ENCODE results near the gene PTPRF. TPM values are rescaled to one million over a fixed set of nuclear protein-coding genes. Genes with fewer than 3 reads are reported as not detected.
A peak's percentile ranks its signal among the peaks of the same experiment; 100 is the strongest.

The PTPRF gene
- total RNA-seq, 2 donors from 2014 or later, result 0.25 to 21.9 TPM

DNA sequence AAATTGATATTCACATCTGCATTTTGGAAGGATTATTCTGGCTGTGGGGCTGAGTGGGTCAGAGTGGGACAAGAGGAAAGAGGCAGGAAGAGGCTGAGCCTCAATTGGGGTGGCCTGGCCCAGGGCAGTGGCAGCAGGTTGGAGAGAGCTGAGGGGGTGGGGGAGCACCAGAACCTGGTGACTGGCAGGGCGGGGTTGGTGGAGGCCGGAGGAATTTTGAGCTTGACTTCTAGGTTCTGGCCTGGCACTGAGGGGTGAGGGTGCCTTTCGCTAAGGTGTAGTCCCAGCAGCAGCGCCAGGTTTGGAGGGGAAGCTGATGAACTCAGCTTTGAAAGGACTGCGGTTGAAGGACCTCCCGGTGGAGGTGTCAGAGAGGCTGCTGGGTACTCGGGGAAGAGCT lies 85.7 kb downstream of the PTPRF start:
- ATAC-seq (no peak), DNase-seq (ENCODE audit: low spot score in 2 of 2) (no peak)
- H3K27ac Mint-ChIP-seq, result peak overlapping the region in 1 of 2 donors; percentile 7
- H3K9me3 Mint-ChIP-seq, result no peaks in the 10 kb centered on the region
- H3K36me3 Mint-ChIP-seq, result no peaks in the 10 kb centered on the region

DNA sequence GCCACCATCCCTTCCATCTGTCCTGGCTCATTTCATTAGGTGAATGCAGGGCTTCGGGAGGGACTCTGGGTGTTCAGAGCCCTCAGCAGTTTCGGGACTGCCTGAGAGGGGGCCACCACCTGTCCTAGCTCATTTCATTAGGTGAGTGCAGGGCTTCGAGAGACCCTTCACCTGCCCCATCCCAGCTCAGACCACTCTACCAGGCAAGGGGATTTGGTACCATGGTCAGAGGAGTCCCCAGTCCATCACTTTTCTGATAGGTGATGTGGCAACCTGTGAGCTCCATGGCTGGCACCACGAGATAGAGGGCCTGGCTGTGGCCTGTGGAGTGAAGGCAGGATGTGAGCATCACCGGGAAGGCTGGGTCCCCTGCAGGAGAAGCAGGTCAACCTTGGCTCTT lies 86.3 kb downstream of the PTPRF start:
- no peak for ATAC-seq
- no peak for DNase-seq (ENCODE audit: low spot score in 2 of 2)
- Mint-ChIP-seq H3K9me3 (no peaks in the 10 kb centered on the region), H3K36me3 (no peaks in the 10 kb centered on the region), H3K27ac (no peak overlapping the region)

DNA sequence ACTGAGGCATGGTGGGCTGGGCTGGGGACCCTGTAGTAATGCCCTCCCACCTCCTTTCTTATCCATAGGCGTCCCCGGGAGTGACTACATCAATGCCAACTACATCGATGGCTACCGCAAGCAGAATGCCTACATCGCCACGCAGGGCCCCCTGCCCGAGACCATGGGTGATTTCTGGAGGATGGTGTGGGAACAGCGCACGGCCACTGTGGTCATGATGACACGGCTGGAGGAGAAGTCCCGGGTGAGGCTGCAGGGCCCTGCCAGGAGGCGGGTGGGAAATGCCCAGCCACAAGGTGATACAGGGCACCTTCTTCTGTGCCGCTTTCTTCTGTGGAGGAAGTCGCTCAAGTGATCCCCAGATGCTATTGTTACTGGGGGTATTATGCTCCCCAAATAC lies 87.0 kb downstream of the PTPRF start:
- ATAC-seq (no peak), DNase-seq (ENCODE audit: low spot score in 2 of 2) (no peak)
- Mint-ChIP-seq H3K27ac (no peak overlapping the region), H3K36me3 (no peaks in the 10 kb centered on the region), H3K9me3 (no peaks in the 10 kb centered on the region)

DNA sequence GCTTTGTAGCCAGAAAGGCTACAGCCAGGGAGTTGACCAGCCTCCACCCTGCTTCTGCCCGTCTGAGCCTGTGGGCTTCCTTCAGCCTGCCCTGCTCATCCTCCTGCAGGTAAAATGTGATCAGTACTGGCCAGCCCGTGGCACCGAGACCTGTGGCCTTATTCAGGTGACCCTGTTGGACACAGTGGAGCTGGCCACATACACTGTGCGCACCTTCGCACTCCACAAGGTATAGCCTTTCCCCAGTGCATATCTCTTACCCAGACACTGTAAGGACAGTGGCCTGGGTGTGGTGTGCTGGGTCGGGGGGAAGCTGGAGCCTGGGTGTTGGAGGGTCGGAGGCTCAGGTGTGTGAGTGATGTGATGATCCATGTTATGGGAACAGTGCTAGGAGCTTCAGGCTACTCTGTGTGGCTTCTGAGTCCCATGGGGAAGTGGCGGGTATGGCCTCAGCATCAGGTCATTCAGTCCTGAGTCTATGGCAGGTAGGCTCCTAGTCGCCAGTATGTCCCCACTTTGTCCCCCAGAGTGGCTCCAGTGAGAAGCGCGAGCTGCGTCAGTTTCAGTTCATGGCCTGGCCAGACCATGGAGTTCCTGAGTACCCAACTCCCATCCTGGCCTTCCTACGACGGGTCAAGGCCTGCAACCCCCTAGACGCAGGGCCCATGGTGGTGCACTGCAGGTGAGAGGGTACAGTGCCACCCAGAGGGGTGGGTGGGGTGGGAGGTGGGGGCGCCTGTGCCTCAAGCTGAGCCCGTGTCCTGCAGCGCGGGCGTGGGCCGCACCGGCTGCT lies 88.0 kb downstream of the PTPRF start:
- Mint-ChIP-seq H3K9me3 (no peaks in the 10 kb centered on the region), H3K27ac (no peak overlapping the region), H3K36me3 (no peaks in the 10 kb centered on the region)
- DNase-seq (ENCODE audit: low spot score in 2 of 2) (no peak), ATAC-seq (peak in 1 of 2 donors; percentile 16)

DNA sequence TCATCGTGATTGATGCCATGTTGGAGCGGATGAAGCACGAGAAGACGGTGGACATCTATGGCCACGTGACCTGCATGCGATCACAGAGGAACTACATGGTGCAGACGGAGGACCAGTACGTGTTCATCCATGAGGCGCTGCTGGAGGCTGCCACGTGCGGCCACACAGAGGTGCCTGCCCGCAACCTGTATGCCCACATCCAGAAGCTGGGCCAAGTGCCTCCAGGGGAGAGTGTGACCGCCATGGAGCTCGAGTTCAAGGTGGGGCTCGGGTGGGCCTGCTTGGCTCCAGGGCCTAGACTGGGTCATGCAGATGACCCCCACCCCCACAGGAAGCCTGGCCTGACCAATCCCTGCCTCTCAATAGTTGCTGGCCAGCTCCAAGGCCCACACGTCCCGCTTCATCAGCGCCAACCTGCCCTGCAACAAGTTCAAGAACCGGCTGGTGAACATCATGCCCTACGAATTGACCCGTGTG lies 88.7 kb downstream of the PTPRF start:
- H3K9me3 Mint-ChIP-seq, result no peaks in the 10 kb centered on the region
- no peak overlapping the region for H3K27ac Mint-ChIP-seq
- no peak for DNase-seq (ENCODE audit: low spot score in 2 of 2)
- no peak for ATAC-seq
- H3K36me3 Mint-ChIP-seq, result no peaks in the 10 kb centered on the region

DNA sequence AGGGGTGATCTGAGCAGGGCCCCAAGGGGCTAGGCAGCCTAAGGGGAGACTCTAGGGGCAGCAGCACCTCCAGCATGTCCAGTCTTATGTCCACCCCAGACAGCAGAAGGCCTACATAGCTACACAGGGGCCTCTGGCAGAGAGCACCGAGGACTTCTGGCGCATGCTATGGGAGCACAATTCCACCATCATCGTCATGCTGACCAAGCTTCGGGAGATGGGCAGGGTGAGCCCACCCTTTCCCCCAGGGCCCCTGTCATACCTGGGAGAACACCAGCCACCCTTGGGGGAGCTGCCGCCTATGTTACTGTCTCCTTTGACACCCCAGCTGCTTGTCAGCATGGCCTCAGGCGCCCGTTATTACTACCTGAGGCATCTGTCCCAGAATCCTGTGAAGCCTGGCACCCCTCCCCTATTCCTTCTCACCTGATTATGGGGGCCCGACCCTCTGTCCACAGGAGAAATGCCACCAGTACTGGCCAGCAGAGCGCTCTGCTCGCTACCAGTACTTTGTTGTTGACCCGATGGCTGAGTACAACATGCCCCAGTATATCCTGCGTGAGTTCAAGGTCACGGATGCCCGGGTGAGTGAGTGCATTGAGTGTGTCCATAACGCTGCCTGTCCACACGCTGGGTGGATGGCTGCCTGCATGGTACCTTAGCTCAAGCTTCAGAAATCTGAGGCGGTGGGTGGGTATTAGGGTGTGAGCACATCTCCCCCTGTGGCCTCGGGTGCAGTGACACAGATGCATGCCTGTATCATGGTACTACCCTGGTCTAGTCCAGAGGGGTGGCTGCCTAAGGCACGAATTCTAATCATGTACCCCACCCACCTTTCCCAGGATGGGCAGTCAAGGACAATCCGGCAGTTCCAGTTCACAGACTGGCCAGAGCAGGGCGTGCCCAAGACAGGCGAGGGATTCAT lies 89.6 kb downstream of the PTPRF start:
- Mint-ChIP-seq H3K9me3 (no peaks in the 10 kb centered on the region), H3K36me3 (no peaks in the 10 kb centered on the region), H3K27ac (no peak overlapping the region)
- no peak for DNase-seq (ENCODE audit: low spot score in 2 of 2)
- no peak for ATAC-seq

DNA sequence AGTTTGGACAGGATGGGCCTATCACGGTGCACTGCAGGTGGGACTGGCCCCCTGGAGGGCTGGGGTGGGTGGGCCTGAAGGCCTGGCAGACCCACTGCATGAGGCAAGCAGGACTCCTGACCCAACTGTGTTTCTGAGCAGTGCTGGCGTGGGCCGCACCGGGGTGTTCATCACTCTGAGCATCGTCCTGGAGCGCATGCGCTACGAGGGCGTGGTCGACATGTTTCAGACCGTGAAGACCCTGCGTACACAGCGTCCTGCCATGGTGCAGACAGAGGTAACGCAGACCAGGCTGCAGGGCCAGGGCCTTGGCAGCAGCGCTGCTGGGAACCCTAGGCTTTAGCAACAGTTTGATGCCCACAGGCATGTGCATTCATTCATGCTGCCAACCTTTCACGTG lies 90.3 kb downstream of the PTPRF start:
- H3K36me3 Mint-ChIP-seq, result no peaks in the 10 kb centered on the region
- ATAC-seq, result no peak
- DNase-seq (ENCODE audit: low spot score in 2 of 2), result no peak
- no peaks in the 10 kb centered on the region for H3K9me3 Mint-ChIP-seq
- no peak overlapping the region for H3K27ac Mint-ChIP-seq

DNA sequence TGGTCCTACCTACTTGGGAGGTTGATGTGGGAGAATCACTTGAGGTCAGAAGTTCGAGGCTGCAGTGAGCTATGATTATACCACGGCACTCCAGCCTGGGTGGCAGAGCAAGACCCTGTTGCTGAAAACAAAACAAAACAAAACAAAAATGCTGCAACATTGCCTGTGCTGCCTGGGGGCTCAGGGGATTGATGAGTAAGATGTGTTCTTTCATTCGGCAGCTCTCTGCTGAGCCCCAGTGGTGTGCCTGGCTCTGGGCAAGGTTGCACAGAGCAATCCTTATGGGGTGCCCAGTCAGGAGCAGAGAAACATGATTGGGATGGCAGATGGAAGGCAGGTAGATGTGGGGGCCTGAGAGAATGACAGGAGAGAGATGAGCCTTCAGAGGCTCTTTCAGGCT lies 90.7 kb downstream of the PTPRF start:
- DNase-seq (ENCODE audit: low spot score in 2 of 2), result no peak
- H3K27ac Mint-ChIP-seq, result no peak overlapping the region
- H3K36me3 Mint-ChIP-seq, result no peaks in the 10 kb centered on the region
- no peaks in the 10 kb centered on the region for H3K9me3 Mint-ChIP-seq
- no peak for ATAC-seq

DNA sequence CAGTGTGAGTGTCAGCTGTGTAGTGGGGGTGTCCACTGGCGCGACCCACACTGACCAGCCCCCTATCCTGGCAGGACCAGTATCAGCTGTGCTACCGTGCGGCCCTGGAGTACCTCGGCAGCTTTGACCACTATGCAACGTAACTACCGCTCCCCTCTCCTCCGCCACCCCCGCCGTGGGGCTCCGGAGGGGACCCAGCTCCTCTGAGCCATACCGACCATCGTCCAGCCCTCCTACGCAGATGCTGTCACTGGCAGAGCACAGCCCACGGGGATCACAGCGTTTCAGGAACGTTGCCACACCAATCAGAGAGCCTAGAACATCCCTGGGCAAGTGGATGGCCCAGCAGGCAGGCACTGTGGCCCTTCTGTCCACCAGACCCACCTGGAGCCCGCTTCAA lies 91.2 kb downstream of the PTPRF start:
- H3K27ac Mint-ChIP-seq, result no peak overlapping the region
- ATAC-seq (no peak), DNase-seq (ENCODE audit: low spot score in 2 of 2) (no peak)
- no peaks in the 10 kb centered on the region for H3K36me3 Mint-ChIP-seq
- H3K9me3 Mint-ChIP-seq, result no peaks in the 10 kb centered on the region

DNA sequence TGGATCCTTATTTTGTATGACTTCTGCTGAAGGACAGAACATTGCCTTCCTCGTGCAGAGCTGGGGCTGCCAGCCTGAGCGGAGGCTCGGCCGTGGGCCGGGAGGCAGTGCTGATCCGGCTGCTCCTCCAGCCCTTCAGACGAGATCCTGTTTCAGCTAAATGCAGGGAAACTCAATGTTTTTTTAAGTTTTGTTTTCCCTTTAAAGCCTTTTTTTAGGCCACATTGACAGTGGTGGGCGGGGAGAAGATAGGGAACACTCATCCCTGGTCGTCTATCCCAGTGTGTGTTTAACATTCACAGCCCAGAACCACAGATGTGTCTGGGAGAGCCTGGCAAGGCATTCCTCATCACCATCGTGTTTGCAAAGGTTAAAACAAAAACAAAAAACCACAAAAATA lies 91.8 kb downstream of the PTPRF start:
- ATAC-seq, result no peak
- Mint-ChIP-seq H3K9me3 (no peaks in the 10 kb centered on the region), H3K27ac (no peak overlapping the region), H3K36me3 (no peaks in the 10 kb centered on the region)
- no peak for DNase-seq (ENCODE audit: low spot score in 2 of 2)

DNA sequence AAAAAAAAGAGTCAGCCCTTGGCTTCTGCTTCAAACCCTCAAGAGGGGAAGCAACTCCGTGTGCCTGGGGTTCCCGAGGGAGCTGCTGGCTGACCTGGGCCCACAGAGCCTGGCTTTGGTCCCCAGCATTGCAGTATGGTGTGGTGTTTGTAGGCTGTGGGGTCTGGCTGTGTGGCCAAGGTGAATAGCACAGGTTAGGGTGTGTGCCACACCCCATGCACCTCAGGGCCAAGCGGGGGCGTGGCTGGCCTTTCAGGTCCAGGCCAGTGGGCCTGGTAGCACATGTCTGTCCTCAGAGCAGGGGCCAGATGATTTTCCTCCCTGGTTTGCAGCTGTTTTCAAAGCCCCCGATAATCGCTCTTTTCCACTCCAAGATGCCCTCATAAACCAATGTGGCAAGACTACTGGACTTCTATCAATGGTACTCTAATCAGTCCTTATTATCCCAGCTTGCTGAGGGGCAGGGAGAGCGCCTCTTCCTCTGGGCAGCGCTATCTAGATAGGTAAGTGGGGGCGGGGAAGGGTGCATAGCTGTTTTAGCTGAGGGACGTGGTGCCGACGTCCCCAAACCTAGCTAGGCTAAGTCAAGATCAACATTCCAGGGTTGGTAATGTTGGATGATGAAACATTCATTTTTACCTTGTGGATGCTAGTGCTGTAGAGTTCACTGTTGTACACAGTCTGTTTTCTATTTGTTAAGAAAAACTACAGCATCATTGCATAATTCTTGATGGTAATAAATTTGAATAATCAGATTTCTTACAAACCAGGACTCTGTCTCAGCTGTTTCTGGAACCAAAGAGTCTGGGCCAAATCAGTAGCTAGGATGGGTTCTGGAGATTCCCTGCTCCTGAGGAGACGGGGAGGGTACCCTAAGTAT lies 92.5 kb downstream of the PTPRF start:
- Mint-ChIP-seq H3K27ac (no peak overlapping the region), H3K9me3 (no peaks in the 10 kb centered on the region), H3K36me3 (no peaks in the 10 kb centered on the region)
- ATAC-seq (no peak), DNase-seq (ENCODE audit: low spot score in 2 of 2) (no peak)

DNA sequence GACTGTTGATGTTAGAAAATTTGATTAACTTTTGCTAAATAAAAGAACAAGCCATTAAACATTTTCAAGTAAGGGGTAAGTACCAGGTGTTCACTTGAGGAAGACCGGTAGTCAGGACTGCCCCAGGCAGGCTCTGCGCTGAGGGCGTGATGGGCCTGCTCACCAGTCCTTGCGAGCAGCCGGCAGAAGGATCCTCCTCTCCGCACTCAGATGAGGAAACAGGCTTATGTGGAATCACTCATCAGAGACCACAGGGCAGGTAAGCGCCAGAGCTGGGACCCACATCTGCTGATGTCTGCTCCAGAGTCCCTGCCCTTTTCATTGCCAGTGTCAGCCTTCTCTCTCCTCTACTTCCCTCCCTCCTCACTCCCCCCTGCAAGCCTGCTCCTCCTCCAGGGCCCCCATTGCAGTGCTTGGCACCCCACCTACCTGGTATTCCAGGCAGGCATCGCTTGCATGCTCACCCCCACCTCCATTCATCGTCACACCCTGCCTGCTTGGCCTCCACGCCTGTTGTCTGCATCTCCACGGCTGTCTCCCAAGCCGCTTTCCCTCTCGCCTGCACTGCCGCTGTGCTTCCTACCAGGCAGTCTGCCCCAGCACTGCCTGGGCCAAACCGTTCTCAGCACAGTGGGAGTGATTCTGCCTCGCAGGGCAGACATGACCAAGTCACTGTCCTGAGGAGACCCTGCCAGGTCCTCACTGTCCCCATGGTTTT lies 94.5 kb downstream of the PTPRF start:
- no peaks in the 10 kb centered on the region for H3K9me3 Mint-ChIP-seq

DNA sequence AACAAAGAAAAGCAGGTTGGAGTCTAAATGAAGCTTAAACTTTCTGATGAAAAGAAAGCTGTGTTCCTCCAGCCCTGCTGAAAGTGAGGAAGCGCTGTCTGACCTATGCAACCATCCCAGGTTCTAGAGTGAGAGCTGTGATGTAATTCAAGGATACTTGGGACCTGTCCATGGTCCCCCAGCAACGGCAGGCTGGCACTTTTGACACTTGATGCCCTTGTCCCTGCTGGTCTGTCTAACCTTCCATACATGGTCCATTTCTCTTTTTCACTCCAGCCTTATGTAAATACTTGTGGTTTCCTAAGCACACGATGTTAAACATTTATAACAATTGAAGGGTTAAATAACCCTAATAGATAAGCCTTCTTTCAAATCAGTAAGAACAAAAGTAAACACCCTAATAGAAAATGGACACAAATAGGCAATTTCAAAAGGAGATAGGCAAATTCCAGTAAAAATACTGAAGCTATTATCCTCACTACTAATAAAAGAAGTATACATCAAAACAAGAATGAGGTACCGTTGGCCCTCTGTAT lies 101.5 kb downstream of the PTPRF start:
- Mint-ChIP-seq H3K9me3 (no peaks in the 10 kb centered on the region), H3K27ac (no peak overlapping the region), H3K36me3 (no peaks in the 10 kb centered on the region)
- ATAC-seq (no peak), DNase-seq (ENCODE audit: low spot score in 2 of 2) (no peak)

More for the DNA sequence above, 94.5 kb downstream of the PTPRF start:
- H3K27ac Mint-ChIP-seq, result peak overlapping the region in 1 of 2 donors; percentile 3
- no peaks in the 10 kb centered on the region for H3K36me3 Mint-ChIP-seq
- no peak for ATAC-seq
- no peak for DNase-seq (ENCODE audit: low spot score in 2 of 2)

DNA sequence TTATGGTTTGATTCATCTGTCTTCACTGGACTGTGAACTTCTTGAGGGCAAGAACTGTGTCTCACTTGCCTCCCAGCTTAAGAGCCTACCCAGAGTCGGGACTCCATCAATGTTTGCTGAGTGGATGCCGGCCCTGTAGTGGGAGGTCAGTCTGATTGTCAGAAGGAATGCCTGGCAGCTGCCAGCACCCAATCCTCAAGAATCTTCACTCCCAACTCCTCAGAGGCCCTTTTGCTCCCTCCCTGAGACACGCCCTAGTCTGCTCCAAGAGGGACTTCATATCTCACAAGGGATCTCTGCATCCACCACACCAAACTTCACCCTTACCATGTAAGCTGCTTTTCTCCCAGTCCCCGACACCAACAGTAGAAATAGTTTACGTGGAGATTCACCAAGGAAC lies 104.0 kb downstream of the PTPRF start:
- Mint-ChIP-seq H3K27ac (no peak overlapping the region), H3K36me3 (no peaks in the 10 kb centered on the region), H3K9me3 (no peaks in the 10 kb centered on the region)
- ATAC-seq (no peak), DNase-seq (ENCODE audit: low spot score in 2 of 2) (no peak)

DNA sequence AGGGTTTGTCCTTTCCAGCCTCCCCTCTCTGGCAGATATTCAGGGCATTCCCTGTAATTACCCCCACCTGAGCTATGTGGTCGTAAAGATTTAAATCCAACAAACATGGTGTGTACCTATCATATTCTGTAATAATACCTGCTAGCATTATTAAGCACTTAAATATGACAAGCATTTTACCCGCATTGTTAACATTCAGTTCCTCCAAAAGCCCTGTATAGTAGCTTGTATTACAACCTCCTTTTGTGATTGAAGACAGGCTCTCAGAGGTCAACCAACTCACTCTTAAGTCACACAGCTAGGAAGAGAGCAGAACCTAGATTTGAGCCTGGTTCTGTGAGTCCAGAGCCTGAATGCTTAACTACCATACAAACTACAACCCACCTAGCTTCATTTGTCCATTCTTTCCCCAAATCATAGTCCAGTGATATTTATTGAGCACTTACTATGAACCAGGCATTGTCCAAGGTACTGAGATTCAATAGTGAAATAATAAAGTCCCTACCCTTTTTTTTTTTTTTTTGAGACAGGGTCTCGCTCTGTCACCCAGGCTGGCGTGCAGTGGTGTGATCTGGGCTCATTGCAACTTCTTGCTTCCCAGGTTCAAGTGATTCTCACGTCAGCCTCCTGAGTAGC lies 105.4 kb downstream of the PTPRF start:
- no peaks in the 10 kb centered on the region for H3K36me3 Mint-ChIP-seq
- DNase-seq (ENCODE audit: low spot score in 2 of 2) (no peak), ATAC-seq (no peak)
- no peak overlapping the region for H3K27ac Mint-ChIP-seq
- H3K9me3 Mint-ChIP-seq, result no peaks in the 10 kb centered on the region
